Spleen (tissue), 7 donors: ENCODE measurements around the gene TMC6.
"Not testable (repeated sequence)": the region's sequence is repeated elsewhere in the genome, so short reads cannot be mapped to it uniquely, and the experiment has no call there.

Experiments used
- CTCF ChIP-seq, 11 experiments: fragments of 200-600 bp in 7 of 11; fragments of 450-650 bp in 4 of 11; sonication (generic) in 4 of 11; IDR thresholded peaks in 8 of 11; conservative IDR thresholded peaks in 3 of 11; 1 replicate in 7 of 11; 2 replicates in 4 of 11; pipeline versions ENCODE4 v1.4.0 to v1.8.0; 2016 to 2021; ENCODE audit warnings: antibody characterized with exemption in 11 of 11, inconsistent platforms in 4 of 11, mild to moderate bottlenecking in 1 of 11
- POLR2A ChIP-seq, 3 donors: fragments of 450-650 bp; IDR thresholded peaks; one replicate each; pipeline ENCODE4 v1.5.1; 2017; ENCODE audit warnings: antibody characterized with exemption in 3 of 3, mild to moderate bottlenecking in 1 of 3
- donor health status: DM: no; HTN: no; CAD: no; lungs with moderate emphysema.
- donor health status: DM: no; HTN: no; CAD: no.
- donor health status: DM: no; HTN: no; CAD: no.

GRCh38 chr17:78115803-78116202 lies 12.8 kb downstream of the TMC6 start:
- TF ChIP-seq POLR2A (IDR thresholded peaks at IDR 0.05); CTCF (IDR thresholded peaks at IDR 0.05 in 8 of 11, conservative IDR thresholded peaks at IDR 0.05 in 3 of 11): not testable (repeated sequence)
